Chondrocyte (in vitro differentiated cells): ENCODE measurements around the gene KDM4B. TPM values are rescaled to one million over a fixed set of nuclear protein-coding genes. Genes with fewer than 3 reads are reported as not detected.
A peak's percentile ranks its signal among the peaks of the same experiment; 100 is the strongest.

ENCODE experiments used
- DNase-seq: peaks from one replicate; pipeline ENCODE4 v3.0.0; 2021; ENCODE audit warnings: mixed read lengths, low spot score
- H3K27ac Mint-ChIP-seq: one replicate; pipeline ENCODE4 v1.8.0; 2021; ENCODE audit warnings: mild to moderate bottlenecking, moderate library complexity, mixed read lengths; ENCODE audit not compliant: unreplicated experiment
- H3K27me3 Mint-ChIP-seq: 2 replicates; pipeline ENCODE4 v1.8.0; 2021; ENCODE audit warnings: low read depth, mixed read lengths
- H3K36me3 Mint-ChIP-seq: 2 replicates; pipeline ENCODE4 v1.8.0; 2021; ENCODE audit warnings: low read depth, mixed read lengths
- H3K4me1 Mint-ChIP-seq: 2 replicates; pipeline ENCODE4 v1.8.0; 2021; ENCODE audit warnings: low read depth, mild to moderate bottlenecking, mixed read lengths
- H3K4me3 Mint-ChIP-seq: one replicate; pipeline ENCODE4 v1.8.0; 2021; ENCODE audit warnings: mild to moderate bottlenecking, moderate library complexity, mixed read lengths; ENCODE audit not compliant: unreplicated experiment
- H3K9me3 Mint-ChIP-seq: 2 replicates; pipeline ENCODE4 v1.8.0; 2021; ENCODE audit warnings: low read depth, mixed read lengths
- total RNA-seq: library from RNA; stranded (reverse); gene quantifications from 3 replicates; pipeline ENCODE4 v1.2.1, GENCODE V29; 2021
- TF ChIP-seq, protein P1 (sequence below): fragments of 200-600 bp; sonication (generic); IDR thresholded peaks from 2 replicates; pipeline ENCODE4 v1.5.0; 2021; ENCODE audit warnings: antibody characterized with exemption, mild to moderate bottlenecking, moderate library complexity

The KDM4B gene
- total RNA-seq, 1 donor from 2014 or later = 52.2 TPM

GRCh38 chr19:4962085-4962619 lies 6.8 kb upstream of the KDM4B start:
- Mint-ChIP-seq H3K27me3 (no peaks in the 10 kb centered on the region), H3K9me3 (no peaks in the 10 kb centered on the region), H3K27ac (no peak overlapping the region), H3K4me3 (no peak overlapping the region), H3K36me3 (peaks cover 2% of the 10 kb centered on the region), H3K4me1 (peaks cover 3% of the 10 kb centered on the region)
- TF ChIP-seq, protein P1, sequence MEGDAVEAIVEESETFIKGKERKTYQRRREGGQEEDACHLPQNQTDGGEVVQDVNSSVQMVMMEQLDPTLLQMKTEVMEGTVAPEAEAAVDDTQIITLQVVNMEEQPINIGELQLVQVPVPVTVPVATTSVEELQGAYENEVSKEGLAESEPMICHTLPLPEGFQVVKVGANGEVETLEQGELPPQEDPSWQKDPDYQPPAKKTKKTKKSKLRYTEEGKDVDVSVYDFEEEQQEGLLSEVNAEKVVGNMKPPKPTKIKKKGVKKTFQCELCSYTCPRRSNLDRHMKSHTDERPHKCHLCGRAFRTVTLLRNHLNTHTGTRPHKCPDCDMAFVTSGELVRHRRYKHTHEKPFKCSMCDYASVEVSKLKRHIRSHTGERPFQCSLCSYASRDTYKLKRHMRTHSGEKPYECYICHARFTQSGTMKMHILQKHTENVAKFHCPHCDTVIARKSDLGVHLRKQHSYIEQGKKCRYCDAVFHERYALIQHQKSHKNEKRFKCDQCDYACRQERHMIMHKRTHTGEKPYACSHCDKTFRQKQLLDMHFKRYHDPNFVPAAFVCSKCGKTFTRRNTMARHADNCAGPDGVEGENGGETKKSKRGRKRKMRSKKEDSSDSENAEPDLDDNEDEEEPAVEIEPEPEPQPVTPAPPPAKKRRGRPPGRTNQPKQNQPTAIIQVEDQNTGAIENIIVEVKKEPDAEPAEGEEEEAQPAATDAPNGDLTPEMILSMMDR = no peak
- DNase-seq = no peak

- Mint-ChIP-seq H3K27me3 (no peaks in the 10 kb centered on the region), H3K4me3 (no peak overlapping the region), H3K27ac (no peak overlapping the region), H3K36me3 (no peaks in the 10 kb centered on the region), H3K4me1 (peaks cover 13% of the 10 kb centered on the region), H3K9me3 (no peaks in the 10 kb centered on the region)
- TF ChIP-seq, protein P1 = no peak
- DNase-seq = no peak
These were observed 3.9 kb upstream of the KDM4B start for GRCh38 chr19:4965061-4965460.

DNA sequence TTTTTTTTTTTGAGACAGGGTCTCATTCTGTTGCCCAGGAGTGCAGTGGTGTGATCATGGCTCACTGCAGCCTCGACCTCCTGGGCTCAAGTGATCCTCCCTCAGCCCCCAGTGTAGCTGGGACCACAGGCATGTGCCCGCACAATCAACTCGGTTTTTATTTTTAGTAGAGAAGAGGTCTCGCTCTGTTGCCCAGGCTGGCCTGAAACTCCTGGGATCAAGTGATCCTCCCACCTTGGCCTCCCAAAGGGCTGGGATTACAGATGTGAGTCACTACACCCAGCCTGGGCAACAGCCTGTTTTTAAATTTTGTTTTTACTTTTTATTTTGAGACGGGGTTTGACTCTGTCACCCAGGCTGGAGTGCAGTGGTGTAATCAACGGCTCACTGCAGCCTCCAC lies 2.3 kb upstream of the KDM4B start:
- H3K36me3 Mint-ChIP-seq = no peaks in the 10 kb centered on the region
- TF ChIP-seq, protein P1 = no peak
- no peak overlapping the region for H3K4me3 Mint-ChIP-seq
- no peaks in the 10 kb centered on the region for H3K9me3 Mint-ChIP-seq
- no peaks in the 10 kb centered on the region for H3K27me3 Mint-ChIP-seq
- peaks cover 28% of the 10 kb centered on the region for H3K4me1 Mint-ChIP-seq
- no peak for DNase-seq
- peak overlapping the region; percentile 65 for H3K27ac Mint-ChIP-seq

- Mint-ChIP-seq H3K27me3 (no peaks in the 10 kb centered on the region), H3K4me3 (peak overlapping the region; percentile 80), H3K27ac (peak overlapping the region; percentile 96), H3K36me3 (no peaks in the 10 kb centered on the region), H3K9me3 (no peaks in the 10 kb centered on the region), H3K4me1 (peaks cover 39% of the 10 kb centered on the region)
- DNase-seq = no peak
- TF ChIP-seq, protein P1 = no peak
These were observed 1.0 kb upstream of the KDM4B start for GRCh38 chr19:4967738-4968461.

DNA sequence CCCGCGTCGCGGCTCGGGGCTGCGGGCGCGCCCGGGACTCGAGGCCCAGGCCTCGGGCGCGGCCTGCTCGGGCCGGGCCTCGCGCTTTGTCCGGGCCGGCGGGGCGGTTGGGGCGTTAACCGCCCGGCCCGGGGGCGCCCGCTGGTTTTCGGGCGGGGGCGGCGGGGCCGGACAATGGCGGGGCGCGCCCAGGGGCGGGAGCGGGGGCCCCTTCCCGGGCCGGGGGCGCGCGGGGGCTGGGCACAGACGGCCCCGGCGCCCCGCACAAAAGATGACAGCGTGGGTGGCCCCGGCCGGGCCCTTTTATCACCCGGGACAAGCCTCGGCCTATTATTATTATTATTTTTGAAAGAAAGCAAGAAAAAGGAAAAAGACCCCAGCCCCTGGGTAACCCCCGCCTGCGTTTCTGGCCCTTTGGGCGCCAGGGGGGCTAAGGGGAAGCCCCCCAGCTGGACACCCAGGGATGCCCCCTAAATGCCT lies 419 bp downstream of the KDM4B start:
- H3K4me1 Mint-ChIP-seq = peaks cover 47% of the 10 kb centered on the region
- H3K4me3 Mint-ChIP-seq = peak overlapping the region; percentile 92
- TF ChIP-seq, protein P1 = no peak
- no peaks in the 10 kb centered on the region for H3K36me3 Mint-ChIP-seq
- H3K9me3 Mint-ChIP-seq = no peaks in the 10 kb centered on the region
- no peak for DNase-seq
- no peaks in the 10 kb centered on the region for H3K27me3 Mint-ChIP-seq
- peak overlapping the region; percentile 86 for H3K27ac Mint-ChIP-seq
